Measurements from ENCODE around the gene SORT1. TPM values are rescaled to one million over a fixed set of nuclear protein-coding genes. Genes with fewer than 3 reads are reported as not detected.

Gene SORT1
- total and polyA plus RNA-seq, 2 of the 4 experiments (the other 2 are of a cell fraction) = 15.8 to 16.7 TPM

GRCh38 chr1:109293026-109293425 is 104.7 kb downstream of the SORT1 start:
- DNase-seq (no peak), ATAC-seq (ENCODE audit: low read depth) (no peak)
- no TSS peak for BruUV-seq (replicated peaks)
- Histone ChIP-seq H4K91ac (ENCODE audit: insufficient read depth, low read depth, low read length) (peak overlapping the region; percentile 41; the same call in 1 of the 2 replicates), H3K18ac (ENCODE audit: low read depth, low read length) (no peak overlapping the region), H3K36me3 (ENCODE audit: control insufficient read depth, insufficient read depth, low read length) (no peaks in the 10 kb centered on the region), H3K4ac (ENCODE audit: low read depth, low read length) (peak overlapping the region; percentile 57), H4K5ac (ENCODE audit: low read depth, low read length) (no peak overlapping the region), H2BK120ac (ENCODE audit: low read depth, low read length) (peak overlapping the region; percentile 61), H2BK5ac (ENCODE audit: low read depth, low read length, poor library complexity, severe bottlenecking) (no peak overlapping the region), H4K8ac (ENCODE audit: low read depth in 2 of 2, low read length in 2 of 2) (no peak overlapping the region; a peak in 1 of 4 replicates), H3K4me3 (ENCODE audit: insufficient read depth, low read depth, low read length) (no peak overlapping the region), H3K79me1 (ENCODE audit: low read depth in 1 of 2, low read length in 2 of 2) (0 out of 4 replicates have a peak, but pooled peaks cover 0 to 2% of the 10 kb centered on the region in 2 experiments), H2BK15ac (ENCODE audit: low read depth, low read length) (peak overlapping the region; percentile 88; the same call in 2 of the 3 replicates), H2AK5ac (ENCODE audit: low read depth, low read length) (peak overlapping the region; percentile 63), H3K9me3 (ENCODE audit: control insufficient read depth, insufficient read depth, low read length) (no peaks in the 10 kb centered on the region), H2BK20ac (ENCODE audit: low read depth, low read length) (peak overlapping the region; percentile 89; the same call in 1 of the 2 replicates), H3K9ac (ENCODE audit: low read depth, low read length) (no peak overlapping the region), H3K14ac (replicated peaks; ENCODE audit: low read depth, low read length) (0 out of 2 replicates have a peak overlapping the region, but pooled peaks have one; percentile 54), H3K56ac (ENCODE audit: extremely low read depth, insufficient read depth, low read length) (no peak overlapping the region), H3K4me1 (ENCODE audit: control insufficient read depth, insufficient read depth, low read length) (peaks cover 6% of the 10 kb centered on the region; the same call in 1 of the 2 replicates), H3K27ac (ENCODE audit: insufficient read depth, low read length) (no peak overlapping the region), H3K23ac (ENCODE audit: low read depth, low read length) (peak overlapping the region; percentile 36; the same call in 1 of the 2 replicates), H3K4me2 (ENCODE audit: low read depth, low read length) (no peak overlapping the region), H3K27me3 (ENCODE audit: control insufficient read depth, insufficient read depth, low read length) (no peaks in the 10 kb centered on the region), H4K20me1 (ENCODE audit: insufficient read depth, low read length) (no peaks in the 10 kb centered on the region), H3K9me1 (ENCODE audit: insufficient read depth, low read length) (peaks cover 17% of the 10 kb centered on the region), H2AFZ (replicated peaks; ENCODE audit: low read length, poor library complexity) (no peak overlapping the region), H2AK9ac (replicated peaks; ENCODE audit: low read depth, low read length, poor library complexity) (no peak overlapping the region)
- WGBS, 2 experiments (ENCODE audit: extremely low coverage in 2 of 2, insufficient read length in 1 of 2) = no CpG with 5 or more reads among the region's 2 CpGs
- dilution Hi-C loops (cut with HindIII; ENCODE audit: low sequenced_read_pairs, unreplicated experiment) = no loop called here
- ChIA-PET POLR2A (ENCODE audit: unreplicated experiment) (no interaction called here), CTCF (interaction anchor here (0.7 kb wide), 1 partner anchor 182 kb away, joined by 3 read pairs; no protein-coding TSS in a partner anchor)
- in situ Hi-C loops (cut with MboI; ENCODE audit: low sequenced_read_pairs) = no loop called here
- intact Hi-C loops (cut with micrococcal nuclease) = no loop called here
- TF ChIP-seq CEBPB (IDR thresholded peaks at IDR 0.05; ENCODE audit: low read depth, low read length) (no peak), MAZ (IDR thresholded peaks at IDR 0.05; ENCODE audit: borderline replicate concordance, low read depth, low read length) (no peak), MAFK (IDR thresholded peaks at IDR 0.05; ENCODE audit: low read depth, low read length) (no peak), FOS (IDR thresholded peaks at IDR 0.05; ENCODE audit: low read depth, low read length) (no peak), BHLHE40 (IDR thresholded peaks at IDR 0.05; ENCODE audit: low read depth, low read length) (no peak), SMC3 (IDR thresholded peaks at IDR 0.05; ENCODE audit: low read depth, low read length) (no peak)
- TF ChIP-seq, protein P1, sequence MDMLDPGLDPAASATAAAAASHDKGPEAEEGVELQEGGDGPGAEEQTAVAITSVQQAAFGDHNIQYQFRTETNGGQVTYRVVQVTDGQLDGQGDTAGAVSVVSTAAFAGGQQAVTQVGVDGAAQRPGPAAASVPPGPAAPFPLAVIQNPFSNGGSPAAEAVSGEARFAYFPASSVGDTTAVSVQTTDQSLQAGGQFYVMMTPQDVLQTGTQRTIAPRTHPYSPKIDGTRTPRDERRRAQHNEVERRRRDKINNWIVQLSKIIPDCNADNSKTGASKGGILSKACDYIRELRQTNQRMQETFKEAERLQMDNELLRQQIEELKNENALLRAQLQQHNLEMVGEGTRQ (IDR thresholded peaks at IDR 0.05; ENCODE audit: low read depth, low read length) = no peak
